Type B pancreatic cell (in vitro differentiated cells): ENCODE measurements around the gene ANK3. TPM values are rescaled to one million over a fixed set of nuclear protein-coding genes. Genes with fewer than 3 reads are reported as not detected.

Experiments
- DNase-seq: peaks from one replicate; pipeline ENCODE4 v3.0.0; 2021; ENCODE audit warnings: mixed read lengths; ENCODE audit not compliant: unreplicated experiment; ENCODE audit errors: extremely low spot score
- H3K27ac Mint-ChIP-seq: 2 replicates; pipeline ENCODE4 v1.8.0; 2021; ENCODE audit warnings: mild to moderate bottlenecking, mixed read lengths
- H3K27me3 Mint-ChIP-seq: 2 replicates; pipeline ENCODE4 v1.8.0; 2021; ENCODE audit warnings: mixed read lengths
- H3K36me3 Mint-ChIP-seq: 2 replicates; pipeline ENCODE4 v1.8.0; 2021; ENCODE audit warnings: mixed read lengths
- H3K4me1 Mint-ChIP-seq: one replicate; pipeline ENCODE4 v1.8.0; 2021; ENCODE audit warnings: mixed read lengths; ENCODE audit not compliant: unreplicated experiment
- H3K4me3 Mint-ChIP-seq: 2 replicates; pipeline ENCODE4 v1.8.0; 2021; ENCODE audit warnings: mild to moderate bottlenecking, mixed read lengths
- H3K9me3 Mint-ChIP-seq: 2 replicates; pipeline ENCODE4 v1.8.0; 2021; ENCODE audit warnings: mixed read lengths
- total RNA-seq: library from RNA; stranded (reverse); gene quantifications from 2 replicates; pipeline ENCODE4 v1.2.1, GENCODE V29; 2021; ENCODE audit warnings: low replicate concordance
- TF ChIP-seq, protein P1 (sequence below): fragments of 200-600 bp; sonication (generic); conservative IDR thresholded peaks from 2 replicates; pipeline ENCODE4 v1.5.0; 2021; ENCODE audit warnings: antibody characterized with exemption, mild to moderate bottlenecking

ANK3 gene
- total RNA-seq, 1 donor from 2014 or later, result 90.2 TPM

DNA sequence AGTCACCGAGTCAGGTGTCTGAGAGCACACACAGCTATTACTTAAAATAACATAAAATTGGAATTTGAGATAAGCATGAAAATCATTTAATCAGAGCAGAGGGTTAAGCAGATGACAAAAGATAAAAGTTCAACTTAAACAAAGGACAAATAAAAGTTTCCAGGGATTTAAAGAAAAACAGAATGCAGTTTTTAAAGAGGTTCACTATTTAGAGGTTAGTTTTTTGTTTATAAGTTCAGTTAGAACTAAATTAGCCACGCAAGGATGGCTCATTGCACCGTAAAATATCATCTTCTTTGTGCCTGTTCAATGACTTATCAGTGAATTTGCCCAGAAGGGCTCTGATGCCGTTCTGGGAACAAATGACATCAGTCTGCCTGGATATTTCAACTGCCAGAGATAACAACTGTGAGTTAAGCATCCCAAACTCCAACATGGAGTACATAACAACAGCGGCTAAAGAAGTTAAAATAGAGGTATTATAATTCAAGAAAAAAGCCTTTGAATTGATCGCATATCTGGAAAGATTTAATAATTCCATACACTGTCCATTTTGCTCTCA, 107.8 kb downstream of the ANK3 start:
- TF ChIP-seq, protein P1, sequence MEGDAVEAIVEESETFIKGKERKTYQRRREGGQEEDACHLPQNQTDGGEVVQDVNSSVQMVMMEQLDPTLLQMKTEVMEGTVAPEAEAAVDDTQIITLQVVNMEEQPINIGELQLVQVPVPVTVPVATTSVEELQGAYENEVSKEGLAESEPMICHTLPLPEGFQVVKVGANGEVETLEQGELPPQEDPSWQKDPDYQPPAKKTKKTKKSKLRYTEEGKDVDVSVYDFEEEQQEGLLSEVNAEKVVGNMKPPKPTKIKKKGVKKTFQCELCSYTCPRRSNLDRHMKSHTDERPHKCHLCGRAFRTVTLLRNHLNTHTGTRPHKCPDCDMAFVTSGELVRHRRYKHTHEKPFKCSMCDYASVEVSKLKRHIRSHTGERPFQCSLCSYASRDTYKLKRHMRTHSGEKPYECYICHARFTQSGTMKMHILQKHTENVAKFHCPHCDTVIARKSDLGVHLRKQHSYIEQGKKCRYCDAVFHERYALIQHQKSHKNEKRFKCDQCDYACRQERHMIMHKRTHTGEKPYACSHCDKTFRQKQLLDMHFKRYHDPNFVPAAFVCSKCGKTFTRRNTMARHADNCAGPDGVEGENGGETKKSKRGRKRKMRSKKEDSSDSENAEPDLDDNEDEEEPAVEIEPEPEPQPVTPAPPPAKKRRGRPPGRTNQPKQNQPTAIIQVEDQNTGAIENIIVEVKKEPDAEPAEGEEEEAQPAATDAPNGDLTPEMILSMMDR, result no peak
- Mint-ChIP-seq H3K4me3 (no peak overlapping the region), H3K27ac (no peak overlapping the region), H3K36me3 (peaks cover 5% of the 10 kb centered on the region), H3K9me3 (no peaks in the 10 kb centered on the region), H3K4me1 (peaks cover 5% of the 10 kb centered on the region), H3K27me3 (no peaks in the 10 kb centered on the region)
- no peak for DNase-seq

DNA sequence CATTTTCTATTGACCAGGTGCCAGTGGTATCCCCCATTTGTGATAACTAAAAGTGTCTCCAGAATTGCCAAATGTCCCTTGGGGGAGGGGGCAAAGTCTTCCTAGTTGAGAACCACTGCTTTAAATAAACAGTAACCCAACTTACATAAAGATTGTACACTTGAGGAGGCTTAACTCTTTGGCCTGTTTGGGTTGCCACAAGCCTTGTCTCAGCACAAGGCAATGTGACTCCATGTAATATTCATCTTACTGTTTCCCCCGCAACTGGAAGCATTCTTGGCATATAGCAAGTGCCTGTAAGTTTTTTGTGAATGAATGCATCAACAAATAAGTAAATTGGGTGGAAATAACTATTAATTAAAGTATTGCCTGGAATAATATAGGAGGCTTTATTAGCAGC, 108.3 kb downstream of the ANK3 start:
- no peak for DNase-seq

DNA sequence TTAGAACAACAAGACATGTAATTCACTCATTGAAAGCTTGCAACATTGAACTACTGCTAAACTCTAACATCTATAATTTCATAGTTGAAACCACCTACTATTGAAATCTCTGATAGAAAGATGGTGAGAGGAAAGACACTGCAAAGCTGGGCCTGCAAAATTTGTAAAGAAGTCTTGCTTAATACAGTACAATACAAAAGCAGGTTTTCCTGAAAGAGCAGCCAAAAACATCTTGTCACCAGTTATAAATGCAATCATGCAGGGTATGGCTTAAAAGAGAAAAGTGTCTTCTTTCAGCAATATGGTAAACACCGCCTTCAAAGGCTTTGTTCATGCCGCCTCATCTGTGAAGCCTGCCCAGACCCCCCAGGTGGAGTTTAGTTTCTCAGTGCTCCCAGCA, 109.2 kb downstream of the ANK3 start:
- H3K4me1 Mint-ChIP-seq, result peaks cover 5% of the 10 kb centered on the region
- no peaks in the 10 kb centered on the region for H3K27me3 Mint-ChIP-seq
- DNase-seq, result no peak
- H3K36me3 Mint-ChIP-seq, result peaks cover 5% of the 10 kb centered on the region
- H3K4me3 Mint-ChIP-seq, result no peak overlapping the region
- TF ChIP-seq, protein P1, result no peak
- no peak overlapping the region for H3K27ac Mint-ChIP-seq
- H3K9me3 Mint-ChIP-seq, result no peaks in the 10 kb centered on the region

More for the DNA sequence above, 108.3 kb downstream of the ANK3 start:
- Mint-ChIP-seq H3K27me3 (no peaks in the 10 kb centered on the region), H3K36me3 (peaks cover 5% of the 10 kb centered on the region), H3K4me3 (no peak overlapping the region), H3K9me3 (no peaks in the 10 kb centered on the region), H3K4me1 (peaks cover 5% of the 10 kb centered on the region), H3K27ac (no peak overlapping the region)
- TF ChIP-seq, protein P1, result no peak

DNA sequence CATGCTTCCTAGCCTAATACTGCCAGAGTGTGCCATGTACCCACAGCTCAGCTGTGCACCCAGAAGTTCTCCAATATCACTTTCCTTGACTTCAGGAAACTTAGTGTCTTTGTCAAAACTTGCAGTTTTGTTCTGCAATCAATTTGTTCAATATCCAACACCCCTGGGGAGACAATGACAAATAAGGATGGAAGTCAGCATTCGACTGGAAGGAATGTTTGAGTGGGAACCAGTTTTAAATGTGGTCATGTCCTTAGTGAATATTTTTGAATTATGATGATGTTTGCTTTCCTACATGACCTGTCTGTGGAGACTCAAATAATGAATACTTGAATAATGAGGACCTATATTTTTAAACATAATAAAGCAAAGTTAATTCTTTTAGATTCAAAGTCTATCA, 112.0 kb downstream of the ANK3 start:
- H3K9me3 Mint-ChIP-seq, result no peaks in the 10 kb centered on the region

DNA sequence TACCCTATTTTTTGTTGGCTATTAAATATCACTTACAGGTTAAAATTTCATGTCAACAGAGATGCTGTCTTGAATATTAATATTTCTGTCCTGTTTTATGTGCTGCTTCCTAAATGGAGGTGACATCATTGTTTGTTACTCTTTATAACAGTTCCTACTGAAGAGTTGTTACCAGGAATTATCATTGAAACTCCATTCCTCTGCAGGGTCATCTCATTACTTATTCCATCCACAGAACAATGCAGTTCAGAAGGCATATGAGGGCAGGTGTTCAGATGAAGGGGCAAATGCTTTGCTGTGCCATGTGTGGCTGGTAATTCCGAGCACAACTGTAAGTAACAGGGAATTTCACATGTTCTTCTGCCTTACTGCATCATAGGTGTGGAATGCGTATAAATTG, 113.4 kb downstream of the ANK3 start:
- no peaks in the 10 kb centered on the region for H3K27me3 Mint-ChIP-seq
- H3K36me3 Mint-ChIP-seq, result peaks cover 8% of the 10 kb centered on the region
- no peak overlapping the region for H3K4me3 Mint-ChIP-seq
- DNase-seq, result no peak
- TF ChIP-seq, protein P1, result no peak
- H3K4me1 Mint-ChIP-seq, result no peaks in the 10 kb centered on the region
- no peaks in the 10 kb centered on the region for H3K9me3 Mint-ChIP-seq
- no peak overlapping the region for H3K27ac Mint-ChIP-seq

More for the DNA sequence above, 112.0 kb downstream of the ANK3 start:
- H3K4me3 Mint-ChIP-seq, result no peak overlapping the region
- TF ChIP-seq, protein P1, result no peak
- peaks cover 8% of the 10 kb centered on the region for H3K36me3 Mint-ChIP-seq
- H3K27me3 Mint-ChIP-seq, result no peaks in the 10 kb centered on the region
- DNase-seq, result no peak
- peaks cover 3% of the 10 kb centered on the region for H3K4me1 Mint-ChIP-seq
- H3K27ac Mint-ChIP-seq, result no peak overlapping the region
